ENCODE measurements around the gene ARRB2.

DNA sequence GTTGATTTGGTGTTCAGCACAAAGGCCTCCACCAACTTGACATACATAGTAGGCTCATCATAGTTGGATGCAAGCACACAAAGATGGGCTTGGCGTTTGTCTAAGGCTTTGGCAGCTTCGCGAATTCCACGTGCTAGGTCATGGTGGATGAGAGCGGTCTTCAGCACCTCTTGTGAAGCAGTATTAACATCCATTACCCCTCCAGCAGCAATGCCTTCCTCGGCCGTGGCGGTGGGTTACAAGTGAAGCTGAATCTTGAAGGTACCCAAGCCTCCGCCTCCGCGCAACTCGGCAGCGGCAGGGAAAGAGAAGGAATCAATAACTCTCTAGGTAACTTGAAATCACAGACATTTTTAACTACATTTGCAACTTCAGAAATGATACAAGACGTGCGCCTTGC, 5.4 kb upstream of the ARRB2 start:
- TF ChIP-seq, protein P1, sequence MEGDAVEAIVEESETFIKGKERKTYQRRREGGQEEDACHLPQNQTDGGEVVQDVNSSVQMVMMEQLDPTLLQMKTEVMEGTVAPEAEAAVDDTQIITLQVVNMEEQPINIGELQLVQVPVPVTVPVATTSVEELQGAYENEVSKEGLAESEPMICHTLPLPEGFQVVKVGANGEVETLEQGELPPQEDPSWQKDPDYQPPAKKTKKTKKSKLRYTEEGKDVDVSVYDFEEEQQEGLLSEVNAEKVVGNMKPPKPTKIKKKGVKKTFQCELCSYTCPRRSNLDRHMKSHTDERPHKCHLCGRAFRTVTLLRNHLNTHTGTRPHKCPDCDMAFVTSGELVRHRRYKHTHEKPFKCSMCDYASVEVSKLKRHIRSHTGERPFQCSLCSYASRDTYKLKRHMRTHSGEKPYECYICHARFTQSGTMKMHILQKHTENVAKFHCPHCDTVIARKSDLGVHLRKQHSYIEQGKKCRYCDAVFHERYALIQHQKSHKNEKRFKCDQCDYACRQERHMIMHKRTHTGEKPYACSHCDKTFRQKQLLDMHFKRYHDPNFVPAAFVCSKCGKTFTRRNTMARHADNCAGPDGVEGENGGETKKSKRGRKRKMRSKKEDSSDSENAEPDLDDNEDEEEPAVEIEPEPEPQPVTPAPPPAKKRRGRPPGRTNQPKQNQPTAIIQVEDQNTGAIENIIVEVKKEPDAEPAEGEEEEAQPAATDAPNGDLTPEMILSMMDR (IDR thresholded peaks at IDR 0.05; ENCODE audit: extremely low read depth in 1 of 2, insufficient read depth in 1 of 2, low read depth in 1 of 2, low read length in 2 of 2), result no peak
- TF ChIP-seq POLR2A (IDR thresholded peaks at IDR 0.05; ENCODE audit: low read depth, low read length) (no peak), POLR2AphosphoS5 (IDR thresholded peaks at IDR 0.05; ENCODE audit: insufficient read depth, low read depth, low read length) (no peak), MYC (IDR thresholded peaks at IDR 0.05; ENCODE audit: low read depth, low read length) (no peak), FOS (IDR thresholded peaks at IDR 0.05; ENCODE audit: borderline replicate concordance, insufficient read depth, low read length) (no peak), EZH2 (IDR thresholded peaks at IDR 0.05; ENCODE audit: borderline replicate concordance, low read depth, low read length, severe bottlenecking) (no peak), GATA2 (IDR thresholded peaks at IDR 0.05; ENCODE audit: insufficient read depth, insufficient read length, low read depth, low read length) (no peak)
- TF ChIP-seq, protein P2, sequence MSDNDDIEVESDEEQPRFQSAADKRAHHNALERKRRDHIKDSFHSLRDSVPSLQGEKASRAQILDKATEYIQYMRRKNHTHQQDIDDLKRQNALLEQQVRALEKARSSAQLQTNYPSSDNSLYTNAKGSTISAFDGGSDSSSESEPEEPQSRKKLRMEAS (IDR thresholded peaks at IDR 0.05; ENCODE audit: insufficient read depth, insufficient read length), result no peak

Data from endothelial cell of umbilical vein (primary cell).